GM23338 (cell line): Measurements from ENCODE around the gene PRC1. TPM values are rescaled to one million over a fixed set of nuclear protein-coding genes. Genes with fewer than 3 reads are reported as not detected.
"Not testable (repeated sequence)": the region's sequence is repeated elsewhere in the genome, so short reads cannot be mapped to it uniquely, and the experiment has no call there.

ENCODE experiments used
- ATAC-seq: fragments of 200-7000 bp; cut with Tn5 transposase; 3 replicates; pipeline ENCODE4 v1.9.1; 2020
- DNase-seq: peaks from one replicate; pipeline ENCODE4 v3.0.0-alpha.2; 2015; ENCODE audit warnings: low spot score
- H2AFZ ChIP-seq: fragments of 200-600 bp; sonication (generic); 2 replicates; pipeline ENCODE4 v1.8.0; 2016; ENCODE audit warnings: antibody characterized with exemption, mild to moderate bottlenecking, moderate library complexity
- H3F3A ChIP-seq: fragments of 200-600 bp; sonication (generic); replicated peaks from 2 replicates; pipeline ENCODE4 v1.8.0; 2017; ENCODE audit warnings: antibody characterized with exemption, mixed run types, low read depth
- H3K27ac ChIP-seq: fragments of 200-600 bp; sonication (generic); 2 replicates; pipeline ENCODE4 v1.6.1; 2016; ENCODE audit warnings: low read depth
- H3K27me3 ChIP-seq: fragments of 200-600 bp; sonication (generic); 2 replicates; pipeline ENCODE4 v1.8.0; 2016; ENCODE audit warnings: mild to moderate bottlenecking, mixed run types, moderate library complexity; ENCODE audit not compliant: insufficient read depth
- H3K36me3 ChIP-seq: fragments of 200-600 bp; sonication (generic); 2 replicates; pipeline ENCODE4 v1.8.0; 2016; ENCODE audit warnings: mild to moderate bottlenecking; ENCODE audit not compliant: insufficient read depth
- H3K4me1 ChIP-seq: fragments of 200-600 bp; sonication (generic); 2 replicates; pipeline ENCODE4 v1.8.0; 2016; ENCODE audit warnings: mild to moderate bottlenecking, moderate library complexity; ENCODE audit not compliant: insufficient read depth
- H3K4me2 ChIP-seq: fragments of 200-600 bp; sonication (generic); 2 replicates; pipeline ENCODE4 v1.7.1; 2017; ENCODE audit warnings: mixed run types
- H3K4me3 ChIP-seq: fragments of 200-600 bp; sonication (generic); 2 replicates; pipeline ENCODE4 v1.6.1; 2016; ENCODE audit warnings: mixed run types
- H3K79me2 ChIP-seq: fragments of 200-600 bp; sonication (generic); replicated peaks from 2 replicates; pipeline ENCODE4 v1.8.0; 2017; ENCODE audit warnings: mild to moderate bottlenecking; ENCODE audit not compliant: insufficient read depth
- H3K9me2 ChIP-seq: fragments of 200-600 bp; sonication (generic); 2 replicates; pipeline ENCODE4 v1.8.0; 2017; ENCODE audit not compliant: insufficient read depth
- H4K20me1 ChIP-seq: fragments of 200-600 bp; sonication (generic); replicated peaks from 2 replicates; pipeline ENCODE4 v1.8.0; 2017; ENCODE audit warnings: mild to moderate bottlenecking; ENCODE audit not compliant: insufficient read depth
- H3K27ac Mint-ChIP-seq: 2 replicates; pipeline ENCODE4 v1.8.0; 2020; ENCODE audit warnings: inconsistent platforms, mild to moderate bottlenecking, moderate library complexity, mixed read lengths
- H3K27me3 Mint-ChIP-seq: 3 replicates; pipeline ENCODE4 v1.8.0; 2022; ENCODE audit warnings: low read depth, mild to moderate bottlenecking, moderate library complexity, mixed read lengths, inconsistent platforms; ENCODE audit not compliant: insufficient read depth, poor library complexity
- H3K36me3 Mint-ChIP-seq: 3 replicates; pipeline ENCODE4 v1.8.0; 2021; ENCODE audit warnings: low read depth, mild to moderate bottlenecking, inconsistent platforms, moderate library complexity, mixed read lengths
- H3K4me1 Mint-ChIP-seq: 3 replicates; pipeline ENCODE4 v1.8.0; 2020; ENCODE audit warnings: mild to moderate bottlenecking, inconsistent platforms, mixed read lengths
- H3K4me3 Mint-ChIP-seq: 3 replicates; pipeline ENCODE4 v1.8.0; 2021; ENCODE audit warnings: moderate library complexity, mild to moderate bottlenecking, inconsistent platforms, mixed read lengths
- H3K9me3 Mint-ChIP-seq: 3 replicates; pipeline ENCODE4 v1.8.0; 2020; ENCODE audit warnings: moderate library complexity, mild to moderate bottlenecking, inconsistent platforms, mixed read lengths
- CREB1 ChIP-seq: fragments of 250-450 bp; sonication (Bioruptor Pico); IDR thresholded peaks from 2 replicates; pipeline ENCODE4 v1.5.0; 2020; ENCODE audit warnings: low read depth, mild to moderate bottlenecking, moderate library complexity
- CTCF ChIP-seq, 2 experiments: fragments of 200-600 bp in 1 of 2; sonication (generic) in 1 of 2; conservative IDR thresholded peaks; 2 replicates each; pipeline versions ENCODE4 v1.5.1 to v1.6.1; 2016 to 2017; ENCODE audit warnings: antibody characterized with exemption in 2 of 2, low read depth in 2 of 2, mild to moderate bottlenecking in 2 of 2, moderate library complexity in 1 of 2
- EZH2 ChIP-seq: fragments of 200-600 bp; sonication (generic); IDR thresholded peaks from one replicate; pipeline ENCODE4 v1.8.0; 2017; ENCODE audit warnings: antibody characterized with exemption, mild to moderate bottlenecking, low read depth; ENCODE audit not compliant: unreplicated experiment
- JUNB ChIP-seq: IDR thresholded peaks from one replicate; pipeline ENCODE4 v1.6.1; 2016; ENCODE audit warnings: antibody characterized with exemption; ENCODE audit not compliant: unreplicated experiment
- NANOG ChIP-seq: IDR thresholded peaks from 2 replicates; pipeline ENCODE4 v1.6.1; 2016; ENCODE audit warnings: antibody characterized with exemption, borderline replicate concordance
- POLR2AphosphoS5 ChIP-seq: IDR thresholded peaks from 2 replicates; pipeline ENCODE4 v1.6.1; 2016; ENCODE audit warnings: antibody characterized with exemption, low read depth
- REST ChIP-seq: IDR thresholded peaks from one replicate; pipeline ENCODE4 v1.6.1; 2018; ENCODE audit warnings: antibody characterized with exemption; ENCODE audit not compliant: unreplicated experiment
- ZNF114 ChIP-seq: fragments of 250-450 bp; sonication (Bioruptor Pico); IDR thresholded peaks from 2 replicates; pipeline ENCODE4 v1.5.0; 2020; ENCODE audit warnings: mild to moderate bottlenecking, moderate library complexity
- ZNF331 ChIP-seq: fragments of 250-450 bp; sonication (Bioruptor Pico); IDR thresholded peaks from 2 replicates; pipeline ENCODE4 v1.5.0; 2020; ENCODE audit warnings: low read depth, mild to moderate bottlenecking, moderate library complexity
- polyA plus RNA-seq: library from polyadenylated mRNA; unstranded; fragments of >200 nt; fragmentation: Nextera tagmentation; extraction: Ambion mirVana; gene quantifications from 2 replicates; pipeline ENCODE4 v1.2.1, GENCODE V29; 2016
- total RNA-seq: library from RNA; depleted of rRNA; stranded (reverse); fragments of >200 nt; shearing (Covaris generic); gene quantifications from 2 replicates; pipeline ENCODE4 v1.2.3, GENCODE V29; 2014
- TF ChIP-seq, protein P1 (sequence below): IDR thresholded peaks from 2 replicates; pipeline ENCODE4 v1.6.1; 2016; ENCODE audit warnings: antibody characterized with exemption

PRC1 gene
- total and polyA plus RNA-seq, 2 experiments from 2014 or later, result 102 to 150 TPM

DNA sequence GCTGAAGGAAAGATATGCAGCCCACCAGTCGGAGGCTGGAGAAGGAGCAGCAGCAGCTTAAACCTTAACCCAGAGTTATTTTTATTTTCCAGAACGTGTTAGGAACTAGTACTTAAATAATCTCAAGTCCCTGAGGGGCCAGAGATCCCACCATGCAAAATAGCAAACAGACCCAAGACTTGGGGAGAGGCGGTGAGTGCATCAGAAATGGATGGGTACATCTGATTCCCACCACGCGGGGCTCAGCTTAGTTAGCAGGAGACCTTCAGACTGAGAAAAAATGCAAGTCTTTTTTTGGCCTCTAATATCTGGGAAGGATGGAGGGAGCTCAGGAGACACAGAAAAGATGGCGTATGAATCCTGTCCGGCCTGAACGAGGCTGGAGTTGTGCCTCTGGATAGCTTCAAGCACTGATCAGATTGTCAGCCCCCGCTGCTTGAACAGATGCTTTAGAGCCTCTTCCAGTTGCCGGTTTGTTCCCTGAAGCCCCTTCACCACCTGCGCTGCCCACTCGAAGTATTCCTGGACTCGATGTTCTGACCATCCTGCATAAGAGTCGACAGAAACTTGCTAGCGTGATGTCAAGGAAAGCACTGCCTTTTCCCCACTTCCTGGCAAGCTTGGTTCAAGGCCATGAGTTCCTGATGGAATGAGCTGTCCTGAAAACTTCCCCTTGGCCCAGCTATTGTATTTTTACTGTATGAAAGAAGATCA, 63.3 kb downstream of the PRC1 start:
- no peak overlapping the region for H3K27ac Mint-ChIP-seq
- Histone ChIP-seq H3K9me2 (no peaks in the 10 kb centered on the region), H3K4me2 (peak overlapping the region; percentile 97), H3F3A (peaks cover 6% of the 10 kb centered on the region; the same call in 1 of the 2 replicates), H3K27me3 (peaks cover 10% of the 10 kb centered on the region; the same call in 1 of the 2 replicates), H3K79me2 (no peaks in the 10 kb centered on the region; the same call in 1 of the 2 replicates), H3K36me3 (no peaks in the 10 kb centered on the region), H4K20me1 (no peaks in the 10 kb centered on the region), H2AFZ (no peak overlapping the region), H3K27ac (no peak overlapping the region), H3K4me3 (no peak overlapping the region; the same call in 1 of the 2 replicates), H3K4me1 (peaks cover 19% of the 10 kb centered on the region)
- H3K4me1 Mint-ChIP-seq, result peaks cover 21% of the 10 kb centered on the region
- DNase-seq, result no peak
- H3K4me3 Mint-ChIP-seq, result peak overlapping the region; percentile 97
- peaks cover 11% of the 10 kb centered on the region for H3K27me3 Mint-ChIP-seq
- no peaks in the 10 kb centered on the region for H3K9me3 Mint-ChIP-seq
- no peaks in the 10 kb centered on the region for H3K36me3 Mint-ChIP-seq
- TF ChIP-seq CREB1 (CRISPR knock-in tag) (no peak), ZNF114 (CRISPR knock-in tag) (no peak), NANOG (no peak), EZH2 (no peak), CTCF (conservative IDR thresholded peaks at IDR 0.05; ENCODE audit: low read depth in 2 of 2) (no peak), JUNB (no peak), ZNF331 (CRISPR knock-in tag) (no peak), POLR2AphosphoS5 (no peak)
- TF ChIP-seq, protein P1, sequence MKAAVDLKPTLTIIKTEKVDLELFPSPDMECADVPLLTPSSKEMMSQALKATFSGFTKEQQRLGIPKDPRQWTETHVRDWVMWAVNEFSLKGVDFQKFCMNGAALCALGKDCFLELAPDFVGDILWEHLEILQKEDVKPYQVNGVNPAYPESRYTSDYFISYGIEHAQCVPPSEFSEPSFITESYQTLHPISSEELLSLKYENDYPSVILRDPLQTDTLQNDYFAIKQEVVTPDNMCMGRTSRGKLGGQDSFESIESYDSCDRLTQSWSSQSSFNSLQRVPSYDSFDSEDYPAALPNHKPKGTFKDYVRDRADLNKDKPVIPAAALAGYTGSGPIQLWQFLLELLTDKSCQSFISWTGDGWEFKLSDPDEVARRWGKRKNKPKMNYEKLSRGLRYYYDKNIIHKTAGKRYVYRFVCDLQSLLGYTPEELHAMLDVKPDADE, result no peak
- no peak for ATAC-seq

- H3K79me2 ChIP-seq, result no peaks in the 10 kb centered on the region
- no peak overlapping the region for H3K27ac ChIP-seq
- peak overlapping the region; percentile 35; the same call in 2 of the 3 replicates for H3K4me3 Mint-ChIP-seq
- no peak overlapping the region for H3K4me2 ChIP-seq
- H3K36me3 ChIP-seq, result no peaks in the 10 kb centered on the region
- H3K4me1 ChIP-seq, result peaks cover 14% of the 10 kb centered on the region
- H3F3A ChIP-seq, result peaks cover under 1% of the 10 kb centered on the region; the same call in 1 of the 2 replicates
- peaks cover 10% of the 10 kb centered on the region; the same call in 1 of the 2 replicates for H3K27me3 ChIP-seq
- no peak for ATAC-seq
- H3K4me1 Mint-ChIP-seq, result peaks cover 18% of the 10 kb centered on the region
- H3K27ac Mint-ChIP-seq, result no peak overlapping the region
- no peak for DNase-seq
- no peaks in the 10 kb centered on the region for H3K9me3 Mint-ChIP-seq
- peaks cover 11% of the 10 kb centered on the region for H3K27me3 Mint-ChIP-seq
- no peaks in the 10 kb centered on the region for H3K36me3 Mint-ChIP-seq
- H2AFZ ChIP-seq, result no peak overlapping the region
- no peaks in the 10 kb centered on the region for H3K9me2 ChIP-seq
- H4K20me1 ChIP-seq, result no peaks in the 10 kb centered on the region
- no peak overlapping the region for H3K4me3 ChIP-seq
- TF ChIP-seq CREB1 (CRISPR knock-in tag), result no peak
- no peak for TF ChIP-seq REST
Observed at GRCh38 chr15:90929246-90930019, 64.9 kb downstream of the PRC1 start.

GRCh38 chr15:90928106-90928505, 66.2 kb downstream of the PRC1 start:
- not testable (repeated sequence) for ATAC-seq, H3K27ac ChIP-seq, DNase-seq, H3F3A ChIP-seq, H3K27me3 Mint-ChIP-seq, H3K27ac Mint-ChIP-seq, H3K79me2 ChIP-seq, H3K4me2 ChIP-seq, H3K36me3 Mint-ChIP-seq, H3K4me1 ChIP-seq, H4K20me1 ChIP-seq, H3K9me3 Mint-ChIP-seq, H3K4me3 ChIP-seq, H3K36me3 ChIP-seq, H3K4me3 Mint-ChIP-seq, H2AFZ ChIP-seq, H3K27me3 ChIP-seq, H3K9me2 ChIP-seq
- H3K4me1 Mint-ChIP-seq, result peaks cover 15% of the 10 kb centered on the region
